ENCODE results near the gene CD69.
A peak's percentile ranks its signal among the peaks of the same experiment; 100 is the strongest.
"Not testable (repeated sequence)": the region's sequence is repeated elsewhere in the genome, so short reads cannot be mapped to it uniquely, and the experiment has no call there.

The CD69 gene

GRCh38 chr12:9751204-9752144, 9.2 kb downstream of the CD69 start:
- no peak overlapping the region for H3K9ac ChIP-seq (ENCODE audit: low read depth in 1 of 2, low read length in 2 of 2)
- no peak overlapping the region for H3K4me3 ChIP-seq (ENCODE audit: low read depth in 1 of 2, low read length in 2 of 2)
- no peaks in the 10 kb centered on the region for H3K27me3 ChIP-seq (ENCODE audit: control insufficient read depth in 1 of 2, insufficient read depth in 2 of 2, low read length in 2 of 2)
- no peaks in the 10 kb centered on the region for H3K9me3 ChIP-seq (ENCODE audit: control insufficient read depth in 1 of 2, low read length in 2 of 2)
- no peaks in the 10 kb centered on the region for H3K4me1 ChIP-seq (ENCODE audit: control insufficient read depth in 1 of 2, insufficient read depth in 2 of 2, low read length in 2 of 2)
- H3K36me3 ChIP-seq (ENCODE audit: control insufficient read depth in 1 of 2, insufficient read depth in 2 of 2, low read length in 2 of 2) = no peaks in the 10 kb centered on the region
- no peak overlapping the region for H3K27ac ChIP-seq (ENCODE audit: low read depth, low read length)

GRCh38 chr12:9750276-9751203, 10.2 kb downstream of the CD69 start:
- no peaks in the 10 kb centered on the region for H3K4me1 ChIP-seq (ENCODE audit: control insufficient read depth in 1 of 2, insufficient read depth in 2 of 2, low read length in 2 of 2)
- H3K27ac ChIP-seq (ENCODE audit: low read depth, low read length) = no peak overlapping the region
- no peak overlapping the region for H3K4me3 ChIP-seq (ENCODE audit: low read depth in 1 of 2, low read length in 2 of 2)
- no peak overlapping the region for H3K9ac ChIP-seq (ENCODE audit: low read depth in 1 of 2, low read length in 2 of 2)
- H3K9me3 ChIP-seq (ENCODE audit: control insufficient read depth in 1 of 2, low read length in 2 of 2) = no peaks in the 10 kb centered on the region
- H3K36me3 ChIP-seq (ENCODE audit: control insufficient read depth in 1 of 2, insufficient read depth in 2 of 2, low read length in 2 of 2) = no peaks in the 10 kb centered on the region
- no peaks in the 10 kb centered on the region for H3K27me3 ChIP-seq (ENCODE audit: control insufficient read depth in 1 of 2, insufficient read depth in 2 of 2, low read length in 2 of 2)

GRCh38 chr12:9749640-9750039, 11.1 kb downstream of the CD69 start:
- Histone ChIP-seq H3K4me3 (ENCODE audit: low read depth in 1 of 2, low read length in 2 of 2) (no peak overlapping the region), H3K27me3 (ENCODE audit: control insufficient read depth in 1 of 2, insufficient read depth in 2 of 2, low read length in 2 of 2) (no peaks in the 10 kb centered on the region), H3K27ac (ENCODE audit: low read depth, low read length) (no peak overlapping the region), H3K36me3 (ENCODE audit: control insufficient read depth in 1 of 2, insufficient read depth in 2 of 2, low read length in 2 of 2) (no peaks in the 10 kb centered on the region), H3K9ac (ENCODE audit: low read depth in 1 of 2, low read length in 2 of 2) (no peak overlapping the region), H3K9me3 (ENCODE audit: control insufficient read depth in 1 of 2, low read length in 2 of 2) (no peaks in the 10 kb centered on the region), H3K4me1 (ENCODE audit: control insufficient read depth in 1 of 2, insufficient read depth in 2 of 2, low read length in 2 of 2) (no peaks in the 10 kb centered on the region)

GRCh38 chr12:9745199-9745598, 15.5 kb downstream of the CD69 start:
- H3K9me3 ChIP-seq (ENCODE audit: control insufficient read depth in 1 of 2, low read length in 2 of 2) = no peaks in the 10 kb centered on the region

GRCh38 chr12:9742661-9743060, 18.0 kb downstream of the CD69 start:
- Histone ChIP-seq H3K4me1 (ENCODE audit: control insufficient read depth in 1 of 2, insufficient read depth in 2 of 2, low read length in 2 of 2) (peaks cover 0 to 10% of the 10 kb centered on the region in 2 donors), H3K9ac (ENCODE audit: low read depth in 1 of 2, low read length in 2 of 2) (peak overlapping the region in 1 of 2 donors; percentile 38), H3K36me3 (ENCODE audit: control insufficient read depth in 1 of 2, insufficient read depth in 2 of 2, low read length in 2 of 2) (no peaks in the 10 kb centered on the region), H3K27ac (ENCODE audit: low read depth, low read length) (peak overlapping the region; percentile 13), H3K9me3 (ENCODE audit: control insufficient read depth in 1 of 2, low read length in 2 of 2) (no peaks in the 10 kb centered on the region), H3K27me3 (ENCODE audit: control insufficient read depth in 1 of 2, insufficient read depth in 2 of 2, low read length in 2 of 2) (no peaks in the 10 kb centered on the region), H3K4me3 (ENCODE audit: low read depth in 1 of 2, low read length in 2 of 2) (peak overlapping the region in 1 of 2 donors; percentile 1)

More at GRCh38 chr12:9745199-9745598, 15.5 kb downstream of the CD69 start:
- Histone ChIP-seq H3K4me1 (ENCODE audit: control insufficient read depth in 1 of 2, insufficient read depth in 2 of 2, low read length in 2 of 2) (peaks cover 0 to 10% of the 10 kb centered on the region in 2 donors), H3K9ac (ENCODE audit: low read depth in 1 of 2, low read length in 2 of 2) (no peak overlapping the region), H3K27ac (ENCODE audit: low read depth, low read length) (no peak overlapping the region), H3K27me3 (ENCODE audit: control insufficient read depth in 1 of 2, insufficient read depth in 2 of 2, low read length in 2 of 2) (no peaks in the 10 kb centered on the region), H3K4me3 (ENCODE audit: low read depth in 1 of 2, low read length in 2 of 2) (no peak overlapping the region), H3K36me3 (ENCODE audit: control insufficient read depth in 1 of 2, insufficient read depth in 2 of 2, low read length in 2 of 2) (no peaks in the 10 kb centered on the region)

- Histone ChIP-seq H3K4me3 (ENCODE audit: low read depth in 1 of 2, low read length in 2 of 2) (no peak overlapping the region), H3K27me3 (ENCODE audit: control insufficient read depth in 1 of 2, insufficient read depth in 2 of 2, low read length in 2 of 2) (no peaks in the 10 kb centered on the region), H3K4me1 (ENCODE audit: control insufficient read depth in 1 of 2, insufficient read depth in 2 of 2, low read length in 2 of 2) (peaks cover 2 to 10% of the 10 kb centered on the region in 2 donors), H3K36me3 (ENCODE audit: control insufficient read depth in 1 of 2, insufficient read depth in 2 of 2, low read length in 2 of 2) (no peaks in the 10 kb centered on the region), H3K9me3 (ENCODE audit: control insufficient read depth in 1 of 2, low read length in 2 of 2) (no peaks in the 10 kb centered on the region), H3K27ac (ENCODE audit: low read depth, low read length) (no peak overlapping the region), H3K9ac (ENCODE audit: low read depth in 1 of 2, low read length in 2 of 2) (no peak overlapping the region)
These were observed 19.0 kb downstream of the CD69 start for GRCh38 chr12:9741726-9742125.

- Histone ChIP-seq H3K9me3 (ENCODE audit: control insufficient read depth in 1 of 2, low read length in 2 of 2) (no peaks in the 10 kb centered on the region), H3K9ac (ENCODE audit: low read depth in 1 of 2, low read length in 2 of 2) (no peak overlapping the region), H3K4me1 (ENCODE audit: control insufficient read depth in 1 of 2, insufficient read depth in 2 of 2, low read length in 2 of 2) (peaks cover 8 to 10% of the 10 kb centered on the region in 2 donors), H3K27ac (ENCODE audit: low read depth, low read length) (no peak overlapping the region), H3K4me3 (ENCODE audit: low read depth in 1 of 2, low read length in 2 of 2) (peak overlapping the region in 1 of 2 donors; percentile 57), H3K36me3 (ENCODE audit: control insufficient read depth in 1 of 2, insufficient read depth in 2 of 2, low read length in 2 of 2) (no peaks in the 10 kb centered on the region), H3K27me3 (ENCODE audit: control insufficient read depth in 1 of 2, insufficient read depth in 2 of 2, low read length in 2 of 2) (no peaks in the 10 kb centered on the region)
These were observed 20.5 kb downstream of the CD69 start for GRCh38 chr12:9740106-9740750.

- peak overlapping the region in 1 of 2 donors; percentile 57 for H3K4me3 ChIP-seq (ENCODE audit: low read depth in 1 of 2, low read length in 2 of 2)
These were observed 21.1 kb downstream of the CD69 start for GRCh38 chr12:9739404-9740105.

GRCh38 chr12:9738905-9739304, 21.8 kb downstream of the CD69 start:
- not testable (repeated sequence) for H3K9me3 ChIP-seq (ENCODE audit: control insufficient read depth in 1 of 2, low read length in 2 of 2); H3K27ac ChIP-seq (ENCODE audit: low read depth, low read length)

More at GRCh38 chr12:9739404-9740105, 21.1 kb downstream of the CD69 start:
- not testable (repeated sequence) for H3K27ac ChIP-seq (ENCODE audit: low read depth, low read length); H3K27me3 ChIP-seq (ENCODE audit: control insufficient read depth in 1 of 2, insufficient read depth in 2 of 2, low read length in 2 of 2); H3K9ac ChIP-seq (ENCODE audit: low read depth in 1 of 2, low read length in 2 of 2); H3K4me1 ChIP-seq (ENCODE audit: control insufficient read depth in 1 of 2, insufficient read depth in 2 of 2, low read length in 2 of 2); H3K9me3 ChIP-seq (ENCODE audit: control insufficient read depth in 1 of 2, low read length in 2 of 2); H3K36me3 ChIP-seq (ENCODE audit: control insufficient read depth in 1 of 2, insufficient read depth in 2 of 2, low read length in 2 of 2)

More at GRCh38 chr12:9738905-9739304, 21.8 kb downstream of the CD69 start:
- H3K4me1 ChIP-seq (ENCODE audit: control insufficient read depth in 1 of 2, insufficient read depth in 2 of 2, low read length in 2 of 2); H3K27me3 ChIP-seq (ENCODE audit: control insufficient read depth in 1 of 2, insufficient read depth in 2 of 2, low read length in 2 of 2); H3K36me3 ChIP-seq (ENCODE audit: control insufficient read depth in 1 of 2, insufficient read depth in 2 of 2, low read length in 2 of 2); H3K9ac ChIP-seq (ENCODE audit: low read depth in 1 of 2, low read length in 2 of 2); H3K4me3 ChIP-seq (ENCODE audit: low read depth in 1 of 2, low read length in 2 of 2): not testable (repeated sequence)
